GM18505 (cell line): ENCODE results near the gene RAD18.

ENCODE experiments used
- ATAC-seq: cut with Tn5 transposase; IDR thresholded peaks from one replicate; pipeline ENCODE4 v1.9.1; 2021; ENCODE audit not compliant: unreplicated experiment
- POLR2A ChIP-seq: IDR thresholded peaks from 4 replicates; pipeline ENCODE4 v1.6.1; 2011; ENCODE audit warnings: borderline replicate concordance; ENCODE audit not compliant: insufficient read depth, insufficient read length; ENCODE audit errors: extremely low read depth

The RAD18 gene

GRCh38 chr3:8846176-8846575 lies 117.1 kb downstream of the RAD18 start:
- no peak for TF ChIP-seq POLR2A
- ATAC-seq, result no peak

DNA sequence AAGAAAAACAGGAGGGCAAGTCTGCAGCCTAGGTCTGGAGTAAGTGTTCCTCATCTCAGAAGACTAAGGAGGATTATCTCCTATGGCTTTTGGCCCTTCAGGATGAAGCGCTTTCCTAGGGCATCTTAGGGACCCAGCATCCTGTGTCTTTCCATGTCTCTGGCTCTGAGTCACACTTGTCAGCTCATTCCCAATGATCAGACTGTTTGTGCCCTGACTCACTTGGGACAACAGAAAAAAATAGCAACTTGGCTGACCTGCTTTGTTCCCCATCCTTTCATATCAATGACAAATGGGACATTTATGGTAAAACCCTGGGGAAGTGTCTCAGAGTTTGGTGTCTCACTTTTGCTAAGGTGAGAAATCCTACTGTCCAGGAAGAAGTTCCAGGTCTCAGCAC lies 117.6 kb downstream of the RAD18 start:
- TF ChIP-seq POLR2A, result no peak
- ATAC-seq, result no peak

GRCh38 chr3:8843347-8843746 lies 119.9 kb downstream of the RAD18 start:
- no peak for TF ChIP-seq POLR2A
- no peak for ATAC-seq

GRCh38 chr3:8842293-8842692 lies 121.0 kb downstream of the RAD18 start:
- ATAC-seq, result no peak
- no peak for TF ChIP-seq POLR2A

DNA sequence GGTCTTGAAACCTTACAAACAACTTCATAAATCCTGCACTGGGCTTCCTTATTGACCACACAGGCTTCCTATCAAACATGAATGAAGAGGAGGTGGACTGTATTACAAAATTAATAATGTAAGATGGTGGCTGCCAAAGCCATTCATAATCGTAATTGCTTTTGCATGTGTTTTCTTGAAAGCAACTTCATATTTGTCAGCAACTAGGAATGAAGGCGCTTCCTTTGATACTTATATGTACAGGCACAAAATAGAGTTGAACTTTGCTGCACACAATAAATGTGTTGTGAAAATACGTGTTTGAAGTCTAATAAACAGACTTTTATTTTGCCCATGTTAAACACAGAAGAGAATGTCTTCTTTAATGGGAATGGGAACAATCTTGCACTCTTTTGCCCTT lies 121.8 kb downstream of the RAD18 start:
- ATAC-seq, result no peak

DNA sequence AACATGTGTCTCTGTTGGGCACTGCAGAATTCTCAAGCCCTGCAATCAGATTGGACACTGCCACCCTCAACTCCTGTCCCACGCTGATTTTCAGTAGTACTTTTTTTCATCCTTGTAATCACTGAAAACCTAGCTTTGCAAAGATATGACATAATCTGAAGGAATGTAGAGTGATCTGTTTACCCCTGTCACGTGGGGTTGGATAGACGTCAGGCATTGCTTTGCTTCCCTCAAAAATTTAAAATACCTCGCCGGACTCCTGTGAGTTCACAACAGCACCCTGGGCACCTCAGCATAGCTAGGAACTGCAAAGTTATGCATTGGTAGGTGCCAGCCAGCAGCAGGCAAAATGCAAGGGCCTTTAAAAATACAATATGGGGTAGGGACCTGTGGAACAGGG lies 122.7 kb downstream of the RAD18 start:
- no peak for ATAC-seq
- TF ChIP-seq POLR2A, result no peak

More for the DNA sequence above, 121.8 kb downstream of the RAD18 start:
- TF ChIP-seq POLR2A, result no peak

- no peak for ATAC-seq
- no peak for TF ChIP-seq POLR2A
These were observed 123.5 kb downstream of the RAD18 start for GRCh38 chr3:8839607-8840325.

- no peak for TF ChIP-seq POLR2A
- ATAC-seq, result no peak
These were observed 124.4 kb downstream of the RAD18 start for GRCh38 chr3:8838765-8839423.

- no peak for ATAC-seq
- TF ChIP-seq POLR2A, result no peak
These were observed 125.0 kb downstream of the RAD18 start for GRCh38 chr3:8838234-8838633.

DNA sequence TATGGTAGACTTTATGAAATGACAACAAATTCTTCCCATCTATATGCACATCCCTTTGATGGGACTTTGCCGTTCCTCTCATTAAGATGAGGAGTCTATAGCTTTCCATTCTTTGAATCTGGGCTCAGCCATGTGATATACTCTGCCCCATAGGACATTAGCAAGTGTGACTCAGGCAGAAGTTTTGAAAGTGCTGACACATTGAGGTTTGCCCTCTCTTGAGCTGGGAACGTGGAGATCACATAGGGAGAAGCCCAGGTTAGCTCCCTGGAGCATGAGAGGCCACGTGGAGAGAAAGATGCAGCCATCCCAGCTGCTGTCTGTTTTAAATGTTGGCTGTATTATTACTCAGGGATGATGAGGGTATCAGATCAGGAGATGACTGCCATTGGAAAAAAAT lies 126.1 kb downstream of the RAD18 start:
- ATAC-seq, result no peak
- TF ChIP-seq POLR2A, result no peak

DNA sequence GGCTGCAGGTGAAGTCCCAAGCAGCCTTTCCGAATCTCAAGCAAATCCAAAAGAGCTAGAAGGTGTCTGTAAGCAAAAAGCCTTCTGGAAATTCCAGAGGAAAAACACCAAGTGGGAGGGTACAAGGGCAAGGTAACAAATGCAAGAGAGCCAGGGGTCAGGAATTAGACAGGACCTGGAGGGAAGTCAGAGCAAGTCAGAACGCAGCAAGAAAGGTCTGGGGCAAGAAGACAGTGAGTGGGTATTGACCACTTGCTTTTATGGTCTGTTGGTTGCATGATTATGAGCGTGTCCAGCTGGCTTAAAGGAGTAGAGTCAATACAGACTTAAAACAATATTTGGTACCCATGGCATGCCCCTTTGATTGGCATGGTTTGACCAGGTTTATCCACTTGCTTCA lies 127.2 kb downstream of the RAD18 start:
- no peak for ATAC-seq
- TF ChIP-seq POLR2A, result no peak

DNA sequence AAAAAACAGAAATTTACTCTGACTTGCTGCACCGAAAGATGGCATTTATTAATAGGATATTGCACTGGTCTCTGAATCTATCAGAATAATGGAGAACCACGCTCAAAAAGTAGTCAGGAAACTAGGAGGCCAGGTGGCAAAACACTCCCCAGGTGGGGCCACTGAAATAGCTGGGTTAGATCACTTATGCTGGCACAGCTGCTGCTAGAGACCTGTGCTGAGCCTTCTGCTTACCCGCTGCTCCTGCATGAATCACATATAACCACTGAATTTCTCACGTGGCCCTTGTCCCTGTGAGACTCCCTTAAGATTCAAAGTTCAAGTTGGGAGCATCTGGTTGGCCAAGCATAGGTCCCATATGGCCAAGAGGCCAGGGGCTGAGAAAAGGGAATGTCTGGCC lies 127.9 kb downstream of the RAD18 start:
- no peak for ATAC-seq
- TF ChIP-seq POLR2A, result no peak

GRCh38 chr3:8834974-8835373 lies 128.3 kb downstream of the RAD18 start:
- no peak for TF ChIP-seq POLR2A
- no peak for ATAC-seq

- ATAC-seq, result no peak
- no peak for TF ChIP-seq POLR2A
These were observed 135.6 kb downstream of the RAD18 start for GRCh38 chr3:8827641-8828040.
